GM18526 (cell line): Measurements from ENCODE around the gene CHKA.

ENCODE experiments used
- POLR2A ChIP-seq: IDR thresholded peaks from 3 replicates; pipeline ENCODE4 v1.6.1; 2011; ENCODE audit not compliant: insufficient read length; ENCODE audit errors: extremely low read depth

CHKA gene

DNA sequence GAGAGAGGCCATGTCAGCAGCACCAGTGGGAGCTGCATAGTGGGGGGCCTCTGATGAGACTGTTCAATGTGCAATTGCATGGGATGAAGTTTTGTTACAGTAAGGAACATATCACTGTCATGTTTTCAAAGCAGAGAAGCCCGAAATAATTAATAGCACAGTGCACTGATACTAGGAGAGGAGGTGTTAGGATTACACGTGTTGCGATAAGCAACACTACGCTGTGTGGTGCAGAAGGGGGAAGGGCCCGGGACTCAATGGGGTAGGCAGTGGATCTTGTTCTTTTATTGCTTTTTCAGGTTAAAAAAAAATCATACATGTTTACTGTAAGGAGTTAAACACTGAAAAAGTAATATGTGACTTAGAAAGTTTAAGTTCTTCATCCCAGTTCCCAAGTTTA lies 53.2 kb downstream of the CHKA start:
- TF ChIP-seq POLR2A = no peak

GRCh38 chr11:68066742-68067141 lies 54.4 kb downstream of the CHKA start:
- TF ChIP-seq POLR2A = no peak

GRCh38 chr11:68065841-68066240 lies 55.3 kb downstream of the CHKA start:
- no peak for TF ChIP-seq POLR2A

DNA sequence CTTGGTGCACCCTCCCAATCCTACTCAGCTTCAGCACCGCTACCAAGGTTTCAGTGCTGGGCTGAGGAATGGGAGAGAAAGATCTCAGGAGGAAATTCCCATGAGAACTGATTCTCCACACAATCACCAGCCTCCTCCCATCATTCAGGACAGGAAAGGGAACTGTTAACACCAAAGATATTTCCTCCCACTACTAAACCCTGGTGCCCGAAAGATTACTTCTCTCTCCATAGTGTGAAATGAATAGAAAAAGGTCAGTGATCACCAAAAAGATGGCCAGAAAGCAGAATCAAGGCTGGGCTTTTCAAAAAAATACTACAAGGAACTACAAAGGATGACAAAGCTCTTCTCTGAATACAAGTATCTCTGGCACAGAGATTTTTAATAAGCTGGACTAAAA lies 56.3 kb downstream of the CHKA start:
- TF ChIP-seq POLR2A = no peak

DNA sequence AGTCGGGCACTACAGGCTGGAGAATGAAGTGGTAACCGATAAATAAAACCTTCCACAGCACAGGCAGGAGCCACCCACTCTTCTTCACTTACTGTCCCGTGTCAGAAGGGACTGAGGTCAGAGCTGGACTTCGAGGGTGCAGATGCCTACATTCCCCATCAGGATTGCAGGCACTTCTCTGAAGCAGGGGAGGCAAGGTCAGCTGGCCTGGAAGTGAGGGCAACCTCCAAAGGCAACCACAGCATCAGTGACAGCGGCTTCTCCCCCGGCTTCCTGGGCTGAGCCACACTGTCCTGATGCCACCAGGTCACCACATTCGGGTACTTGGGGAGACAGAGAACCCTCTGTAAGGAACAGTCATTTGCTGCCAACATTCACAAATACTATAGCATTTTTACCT lies 59.7 kb downstream of the CHKA start:
- TF ChIP-seq POLR2A = no peak

- no peak for TF ChIP-seq POLR2A
Observed at GRCh38 chr11:68057807-68058206, 63.4 kb downstream of the CHKA start.

DNA sequence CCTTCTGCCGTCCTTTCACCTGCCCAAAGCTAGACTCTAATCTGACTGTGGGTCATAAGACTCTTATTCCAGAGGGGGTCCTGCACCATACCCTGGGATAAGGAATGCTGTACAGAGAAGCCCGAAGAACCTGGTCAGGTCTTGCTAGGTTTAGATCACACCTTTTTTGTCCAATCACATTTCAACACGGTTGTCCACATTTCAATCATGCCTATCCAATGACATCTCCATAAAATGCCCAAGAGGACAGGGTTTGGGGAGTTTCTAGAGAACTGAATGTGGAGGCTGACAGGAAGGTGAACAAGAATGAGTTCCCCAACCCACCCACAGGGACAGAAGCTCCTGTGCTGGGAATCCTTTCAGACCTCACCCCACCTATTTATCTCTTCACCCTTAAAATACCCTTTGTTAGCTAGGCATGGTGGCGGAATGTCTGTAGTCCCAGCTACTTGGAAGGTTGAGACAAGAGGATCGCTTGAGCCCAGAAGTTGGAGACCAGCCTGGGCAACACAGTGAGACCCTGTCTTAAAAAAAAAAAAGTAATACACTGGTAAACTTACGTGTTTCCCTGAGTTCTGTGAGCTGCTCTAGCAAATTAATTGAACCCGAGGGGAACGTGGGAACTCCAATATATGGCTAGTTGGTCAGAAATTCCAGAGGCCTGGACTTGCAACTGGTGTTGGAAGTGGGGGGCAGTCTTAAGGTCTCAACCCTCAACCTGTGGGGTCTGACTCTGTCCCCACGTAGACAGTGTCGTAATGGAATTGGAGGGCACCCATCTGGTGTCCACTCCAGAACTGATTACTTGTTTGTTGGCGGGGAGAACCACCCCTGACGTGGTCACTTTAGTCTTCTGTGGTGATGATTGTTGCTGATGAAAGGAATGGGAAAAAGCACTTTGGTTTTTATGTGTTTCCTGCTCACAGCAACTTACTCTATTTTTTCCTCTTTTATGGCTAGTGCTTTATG lies 64.6 kb downstream of the CHKA start:
- no peak for TF ChIP-seq POLR2A

- no peak for TF ChIP-seq POLR2A
Observed at GRCh38 chr11:68053981-68054812, 67.0 kb downstream of the CHKA start.

- peak; percentile 25 for TF ChIP-seq POLR2A
Observed at GRCh38 chr11:68053117-68053516, 68.1 kb downstream of the CHKA start.

DNA sequence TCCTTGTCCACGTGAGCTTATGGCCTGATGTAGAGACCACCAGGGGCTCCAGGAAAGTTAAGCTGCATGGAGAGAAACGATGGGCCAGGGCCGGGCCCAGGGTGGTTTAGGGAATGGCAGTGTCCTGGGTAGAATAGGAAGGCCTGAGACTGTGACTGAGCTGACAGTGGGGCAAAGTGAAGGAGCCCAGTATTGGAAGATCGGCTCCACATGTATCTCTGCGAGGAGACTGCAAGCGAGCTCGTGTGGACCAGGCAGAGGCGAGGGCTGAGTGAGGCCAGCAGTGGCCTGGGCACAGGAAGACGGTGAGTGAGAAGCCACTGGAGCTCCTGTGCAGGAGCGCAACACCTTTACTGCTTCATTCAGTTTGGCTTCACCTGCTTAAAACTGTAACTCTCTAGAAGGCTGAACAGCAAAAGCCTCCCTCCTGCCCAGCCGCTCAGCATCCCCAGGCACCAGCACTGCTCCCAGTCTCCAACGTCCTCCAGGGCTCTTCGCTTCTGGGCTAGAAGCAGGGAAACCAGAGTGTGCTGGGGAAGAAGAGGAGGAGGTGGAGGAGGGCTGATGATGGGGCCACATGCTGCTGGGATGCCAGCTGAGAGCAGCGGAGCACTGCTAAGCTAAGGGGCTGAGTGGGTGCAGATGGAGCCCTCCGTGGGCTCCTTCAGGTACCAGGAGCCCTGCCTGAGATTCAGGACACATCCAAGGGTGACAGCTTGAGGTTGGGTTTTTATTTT lies 68.9 kb downstream of the CHKA start:
- no peak for TF ChIP-seq POLR2A

DNA sequence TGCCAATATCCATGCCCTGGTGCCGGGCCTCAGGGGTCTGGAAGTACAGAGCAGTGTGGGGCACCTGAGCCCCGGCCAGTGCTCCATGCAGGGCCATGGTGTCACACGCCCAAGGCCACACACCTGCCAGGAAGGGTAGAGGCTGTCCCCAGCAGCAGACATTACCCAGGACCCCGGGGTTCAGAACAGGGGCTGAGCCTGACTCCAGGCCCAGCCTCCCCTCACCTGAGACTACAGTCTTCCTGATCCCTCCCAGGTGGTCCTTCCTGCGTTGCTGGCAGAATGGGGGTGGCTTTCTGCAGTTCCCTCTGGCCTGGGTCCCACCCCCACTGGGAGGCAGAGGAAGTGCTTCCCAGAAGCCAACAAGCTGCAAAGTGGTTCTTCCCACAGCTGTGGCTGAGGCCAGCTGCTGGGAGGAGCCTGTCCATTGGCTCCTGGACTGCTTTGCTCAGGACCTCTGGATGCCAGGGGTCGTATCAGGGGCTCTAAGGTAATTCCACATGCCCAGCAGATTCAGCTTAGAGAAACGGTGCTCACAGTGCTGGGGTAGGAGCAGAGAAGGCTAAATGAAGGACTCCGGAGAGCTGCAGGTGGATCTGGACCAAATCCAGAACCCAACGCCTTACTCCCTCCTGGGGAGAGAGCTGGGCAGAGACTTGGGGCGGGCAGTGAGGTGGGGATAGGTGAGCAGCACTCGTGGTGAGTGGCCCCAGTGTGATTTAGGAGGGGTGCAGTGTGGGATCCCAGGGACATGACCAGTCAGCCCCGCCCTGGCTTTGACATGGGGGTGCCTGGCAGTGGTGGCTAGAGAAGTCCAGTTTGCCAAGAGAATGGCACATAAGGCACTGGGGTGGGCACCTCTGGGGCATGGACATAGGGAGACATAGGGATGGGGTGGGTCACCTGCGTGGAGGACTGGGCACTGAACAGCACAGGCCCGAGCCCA lies 69.7 kb downstream of the CHKA start:
- TF ChIP-seq POLR2A = peak; percentile 18

- no peak for TF ChIP-seq POLR2A
Observed at GRCh38 chr11:68050371-68050841, 70.8 kb downstream of the CHKA start.

- TF ChIP-seq POLR2A = no peak
Observed at GRCh38 chr11:68049509-68050370, 71.4 kb downstream of the CHKA start.
